ENCODE measurements around the gene COL12A1. TPM values are rescaled to one million over a fixed set of nuclear protein-coding genes. Genes with fewer than 3 reads are reported as not detected.

Gene COL12A1
- total RNA-seq, 1 experiment from 2014 or later: 12.5 TPM

DNA sequence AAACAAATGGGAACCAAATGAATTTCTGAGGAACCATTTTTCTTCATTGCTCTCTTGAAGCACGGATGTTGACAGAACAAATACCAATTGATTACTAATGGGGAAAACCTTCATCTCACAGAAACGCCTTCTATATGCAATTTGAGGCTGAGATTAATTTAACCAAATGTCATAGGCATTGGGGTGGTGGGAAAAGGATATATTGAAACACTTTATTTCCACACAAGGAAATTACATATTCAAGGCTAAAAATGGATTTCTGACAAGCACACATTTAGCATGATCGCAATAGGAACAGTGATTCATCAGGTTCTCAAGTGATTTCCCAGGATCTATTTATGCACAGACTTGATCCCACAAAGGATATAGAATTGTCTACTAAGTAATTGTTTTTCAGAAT is 88.9 kb downstream of the COL12A1 start:
- H3K4me2 ChIP-seq: no peak overlapping the region
- H3K9me3 ChIP-seq (ENCODE audit: insufficient read depth, low read depth): no peaks in the 10 kb centered on the region
- H3F3A ChIP-seq (ENCODE audit: insufficient read depth, low read depth): peaks cover 6% of the 10 kb centered on the region; the same call in 1 of the 2 replicates
- H3K4me3 ChIP-seq: no peak overlapping the region
- TF ChIP-seq EZH2 (IDR thresholded peaks at IDR 0.05; ENCODE audit: low read depth): no peak
- TF ChIP-seq, protein P1, sequence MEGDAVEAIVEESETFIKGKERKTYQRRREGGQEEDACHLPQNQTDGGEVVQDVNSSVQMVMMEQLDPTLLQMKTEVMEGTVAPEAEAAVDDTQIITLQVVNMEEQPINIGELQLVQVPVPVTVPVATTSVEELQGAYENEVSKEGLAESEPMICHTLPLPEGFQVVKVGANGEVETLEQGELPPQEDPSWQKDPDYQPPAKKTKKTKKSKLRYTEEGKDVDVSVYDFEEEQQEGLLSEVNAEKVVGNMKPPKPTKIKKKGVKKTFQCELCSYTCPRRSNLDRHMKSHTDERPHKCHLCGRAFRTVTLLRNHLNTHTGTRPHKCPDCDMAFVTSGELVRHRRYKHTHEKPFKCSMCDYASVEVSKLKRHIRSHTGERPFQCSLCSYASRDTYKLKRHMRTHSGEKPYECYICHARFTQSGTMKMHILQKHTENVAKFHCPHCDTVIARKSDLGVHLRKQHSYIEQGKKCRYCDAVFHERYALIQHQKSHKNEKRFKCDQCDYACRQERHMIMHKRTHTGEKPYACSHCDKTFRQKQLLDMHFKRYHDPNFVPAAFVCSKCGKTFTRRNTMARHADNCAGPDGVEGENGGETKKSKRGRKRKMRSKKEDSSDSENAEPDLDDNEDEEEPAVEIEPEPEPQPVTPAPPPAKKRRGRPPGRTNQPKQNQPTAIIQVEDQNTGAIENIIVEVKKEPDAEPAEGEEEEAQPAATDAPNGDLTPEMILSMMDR (conservative IDR thresholded peaks at IDR 0.05): no peak
- no TSS peak for BruUV-seq (replicated peaks)
- CTCF ChIA-PET: no interaction called here
- no peaks in the 10 kb centered on the region for H3K27me3 ChIP-seq (ENCODE audit: insufficient read depth, low read depth)
- H3K4me1 ChIP-seq (replicated peaks; ENCODE audit: insufficient read depth): 0 out of 2 replicates have a peak, but pooled peaks cover 5% of the 10 kb centered on the region
- DNase-seq: no peak
- H3K27ac ChIP-seq: no peak overlapping the region
- H3K9me2 ChIP-seq (ENCODE audit: insufficient read depth): peaks cover 10% of the 10 kb centered on the region; the same call in 1 of the 2 replicates
- no peak overlapping the region for H2AFZ ChIP-seq
- no peaks in the 10 kb centered on the region for H3K79me2 ChIP-seq (ENCODE audit: low read depth)
- intact Hi-C loops (cut with micrococcal nuclease; ENCODE audit: unreplicated experiment): no loop called here
- H4K20me1 ChIP-seq (ENCODE audit: insufficient read depth): no peaks in the 10 kb centered on the region
- POLR2A ChIA-PET (ENCODE audit: unreplicated experiment): no interaction called here
- H3K36me3 ChIP-seq (ENCODE audit: low read depth): 0 out of 2 replicates have a peak, but pooled peaks cover 7% of the 10 kb centered on the region

DNA sequence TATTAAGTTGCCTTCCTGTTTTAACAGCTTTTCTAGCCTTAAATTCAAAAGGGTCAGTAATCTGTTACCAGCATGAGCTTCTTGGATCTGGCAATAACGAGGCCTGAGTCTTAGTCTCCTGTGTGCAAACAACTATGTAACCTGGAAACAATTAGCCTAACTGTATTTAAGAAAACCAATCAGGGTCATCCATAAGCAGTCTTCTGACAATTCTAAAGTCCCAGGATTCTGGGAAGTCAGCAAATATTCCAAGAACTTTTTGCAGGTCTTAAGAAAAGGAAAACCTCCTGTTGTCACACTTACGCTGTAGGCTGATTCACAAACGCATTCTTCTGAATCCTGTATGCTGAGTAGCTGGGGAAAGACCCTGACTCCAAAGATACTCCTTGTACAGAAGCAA is 90.4 kb downstream of the COL12A1 start:
- no peak overlapping the region for H2AFZ ChIP-seq
- 0 out of 2 replicates have a peak, but pooled peaks cover 5% of the 10 kb centered on the region for H3K4me1 ChIP-seq (replicated peaks; ENCODE audit: insufficient read depth)
- no peaks in the 10 kb centered on the region for H3K9me3 ChIP-seq (ENCODE audit: insufficient read depth, low read depth)
- intact Hi-C loops (cut with micrococcal nuclease; ENCODE audit: unreplicated experiment): no loop called here
- no peak overlapping the region for H3K4me2 ChIP-seq
- CTCF ChIA-PET: no interaction called here
- TF ChIP-seq, protein P1 (conservative IDR thresholded peaks at IDR 0.05): no peak
- no peak for TF ChIP-seq EZH2 (IDR thresholded peaks at IDR 0.05; ENCODE audit: low read depth)
- H3K27ac ChIP-seq: no peak overlapping the region
- no peaks in the 10 kb centered on the region for H3K79me2 ChIP-seq (ENCODE audit: low read depth)
- H3F3A ChIP-seq (ENCODE audit: insufficient read depth, low read depth): peaks cover 6% of the 10 kb centered on the region; the same call in 1 of the 2 replicates
- H3K36me3 ChIP-seq (ENCODE audit: low read depth): 0 out of 2 replicates have a peak, but pooled peaks cover 7% of the 10 kb centered on the region
- no peaks in the 10 kb centered on the region for H3K27me3 ChIP-seq (ENCODE audit: insufficient read depth, low read depth)
- no peak for DNase-seq
- POLR2A ChIA-PET (ENCODE audit: unreplicated experiment): no interaction called here
- H3K4me3 ChIP-seq: no peak overlapping the region
- H4K20me1 ChIP-seq (ENCODE audit: insufficient read depth): no peaks in the 10 kb centered on the region
- BruUV-seq (replicated peaks): no TSS peak
- H3K9me2 ChIP-seq (ENCODE audit: insufficient read depth): peaks cover 10% of the 10 kb centered on the region; the same call in 1 of the 2 replicates

DNA sequence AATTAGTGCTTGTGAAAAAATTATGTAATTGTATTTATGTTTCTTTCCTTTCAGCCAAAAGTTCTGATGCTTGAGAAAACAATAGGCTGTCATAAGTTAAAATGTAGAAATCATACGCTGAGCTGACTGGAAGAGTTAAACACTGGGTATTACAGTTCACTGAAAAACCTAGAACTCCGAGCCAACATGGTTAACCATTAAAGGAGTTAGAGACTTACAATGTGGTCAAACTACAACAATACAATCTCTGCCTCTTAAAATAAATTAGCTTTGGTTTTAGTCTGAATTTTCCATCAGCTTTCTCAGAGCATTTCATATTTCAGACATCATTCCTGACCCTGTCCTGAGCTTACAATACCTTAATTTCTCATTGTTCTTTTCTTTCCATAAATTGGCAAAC is 91.0 kb downstream of the COL12A1 start:
- Histone ChIP-seq H3K4me1 (replicated peaks; ENCODE audit: insufficient read depth) (0 out of 2 replicates have a peak, but pooled peaks cover 5% of the 10 kb centered on the region), H3K27ac (no peak overlapping the region), H2AFZ (no peak overlapping the region), H4K20me1 (ENCODE audit: insufficient read depth) (no peaks in the 10 kb centered on the region), H3K4me3 (no peak overlapping the region), H3F3A (ENCODE audit: insufficient read depth, low read depth) (peaks cover 6% of the 10 kb centered on the region; the same call in 1 of the 2 replicates), H3K36me3 (ENCODE audit: low read depth) (0 out of 2 replicates have a peak, but pooled peaks cover 7% of the 10 kb centered on the region), H3K9me2 (ENCODE audit: insufficient read depth) (peaks cover 6% of the 10 kb centered on the region; the same call in 1 of the 2 replicates), H3K9me3 (ENCODE audit: insufficient read depth, low read depth) (no peaks in the 10 kb centered on the region), H3K79me2 (ENCODE audit: low read depth) (no peaks in the 10 kb centered on the region), H3K27me3 (ENCODE audit: insufficient read depth, low read depth) (no peaks in the 10 kb centered on the region), H3K4me2 (no peak overlapping the region)
- BruUV-seq (replicated peaks): no TSS peak
- POLR2A ChIA-PET (ENCODE audit: unreplicated experiment): no interaction called here
- CTCF ChIA-PET: no interaction called here
- TF ChIP-seq, protein P1 (conservative IDR thresholded peaks at IDR 0.05): no peak
- TF ChIP-seq EZH2 (IDR thresholded peaks at IDR 0.05; ENCODE audit: low read depth): no peak
- no peak for DNase-seq
- intact Hi-C loops (cut with micrococcal nuclease; ENCODE audit: unreplicated experiment): no loop called here
